C4-2B (cell line): ENCODE results near the gene MAGI3.

Experiments
- H3K27ac ChIP-seq: fragments of 450-650 bp; 2 replicates; pipeline ENCODE4 v1.5.1; 2017
- ZFX ChIP-seq: fragments of 450-650 bp; IDR thresholded peaks from 2 replicates; pipeline ENCODE4 v1.6.1; 2017
- TF ChIP-seq, protein P1 (sequence below): fragments of 450-650 bp; conservative IDR thresholded peaks from 2 replicates; pipeline ENCODE4 v1.5.1; 2017; ENCODE audit warnings: mild to moderate bottlenecking

Gene MAGI3

DNA sequence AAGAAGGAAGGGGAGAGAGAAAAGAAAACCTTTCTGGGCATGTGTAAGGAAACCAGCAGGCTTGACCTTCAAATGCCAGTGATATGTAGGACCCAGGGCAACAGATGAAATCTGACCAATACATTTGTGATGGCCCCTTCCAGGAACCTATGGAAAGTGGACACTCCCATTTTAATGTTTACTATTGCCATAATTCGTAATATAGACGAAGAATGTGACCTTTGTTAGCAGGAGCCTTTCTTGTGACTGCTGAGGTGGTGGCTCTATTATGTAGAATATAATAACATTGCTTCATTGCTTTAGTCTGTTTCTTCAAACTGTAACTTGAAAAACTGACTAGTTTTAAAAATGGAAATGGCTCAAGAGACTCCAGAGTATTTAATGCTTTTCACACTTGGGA is 150.8 kb downstream of the MAGI3 start:
- TF ChIP-seq, protein P1, sequence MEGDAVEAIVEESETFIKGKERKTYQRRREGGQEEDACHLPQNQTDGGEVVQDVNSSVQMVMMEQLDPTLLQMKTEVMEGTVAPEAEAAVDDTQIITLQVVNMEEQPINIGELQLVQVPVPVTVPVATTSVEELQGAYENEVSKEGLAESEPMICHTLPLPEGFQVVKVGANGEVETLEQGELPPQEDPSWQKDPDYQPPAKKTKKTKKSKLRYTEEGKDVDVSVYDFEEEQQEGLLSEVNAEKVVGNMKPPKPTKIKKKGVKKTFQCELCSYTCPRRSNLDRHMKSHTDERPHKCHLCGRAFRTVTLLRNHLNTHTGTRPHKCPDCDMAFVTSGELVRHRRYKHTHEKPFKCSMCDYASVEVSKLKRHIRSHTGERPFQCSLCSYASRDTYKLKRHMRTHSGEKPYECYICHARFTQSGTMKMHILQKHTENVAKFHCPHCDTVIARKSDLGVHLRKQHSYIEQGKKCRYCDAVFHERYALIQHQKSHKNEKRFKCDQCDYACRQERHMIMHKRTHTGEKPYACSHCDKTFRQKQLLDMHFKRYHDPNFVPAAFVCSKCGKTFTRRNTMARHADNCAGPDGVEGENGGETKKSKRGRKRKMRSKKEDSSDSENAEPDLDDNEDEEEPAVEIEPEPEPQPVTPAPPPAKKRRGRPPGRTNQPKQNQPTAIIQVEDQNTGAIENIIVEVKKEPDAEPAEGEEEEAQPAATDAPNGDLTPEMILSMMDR = no peak
- no peak for TF ChIP-seq ZFX

GRCh38 chr1:113542221-113542701 is 151.9 kb downstream of the MAGI3 start:
- TF ChIP-seq, protein P1 = no peak
- TF ChIP-seq ZFX = no peak
- H3K27ac ChIP-seq = no peak overlapping the region

More for the DNA sequence above, 150.8 kb downstream of the MAGI3 start:
- H3K27ac ChIP-seq = no peak overlapping the region

GRCh38 chr1:113543110-113543509 is 152.8 kb downstream of the MAGI3 start:
- TF ChIP-seq, protein P1 = no peak
- no peak for TF ChIP-seq ZFX
- no peak overlapping the region for H3K27ac ChIP-seq

DNA sequence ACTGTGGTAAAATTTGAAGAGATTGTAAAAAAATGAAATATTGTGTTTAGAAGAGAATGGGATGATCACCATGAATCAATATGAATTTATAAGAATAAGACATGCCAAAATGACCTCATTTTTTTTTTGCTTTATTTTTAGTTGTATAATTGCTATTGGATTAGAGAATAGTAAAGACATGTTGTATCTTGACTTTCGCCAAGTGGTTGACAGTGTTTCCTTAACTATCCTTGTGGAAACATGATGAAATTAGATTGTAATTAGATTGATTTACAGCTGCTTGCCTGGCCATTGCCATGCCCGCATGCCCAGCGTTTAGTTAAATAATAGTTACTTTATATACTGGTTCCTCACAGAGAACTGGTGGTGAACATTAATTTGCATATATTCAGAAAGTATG is 154.9 kb downstream of the MAGI3 start:
- H3K27ac ChIP-seq = no peak overlapping the region
- TF ChIP-seq, protein P1 = no peak
- TF ChIP-seq ZFX = no peak

DNA sequence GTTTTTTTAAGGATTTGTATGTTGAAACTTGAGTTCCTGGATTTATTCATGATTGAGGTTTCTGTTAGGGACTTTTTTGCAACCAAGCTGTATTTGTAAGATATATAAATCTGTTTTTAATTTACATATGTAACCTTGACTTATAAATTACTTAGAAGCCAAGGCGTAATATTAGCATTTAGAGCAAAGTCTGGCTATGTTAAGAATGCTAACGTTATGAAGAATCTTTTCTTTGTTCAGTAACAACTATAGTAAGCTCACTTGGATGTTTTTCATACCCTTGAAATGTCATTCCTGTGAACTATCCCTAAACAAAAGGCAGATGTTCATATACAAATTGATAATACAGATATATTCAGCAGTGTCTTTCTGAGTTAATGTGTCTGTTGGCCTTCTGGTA is 155.3 kb downstream of the MAGI3 start:
- H3K27ac ChIP-seq = no peak overlapping the region
- TF ChIP-seq ZFX = no peak
- TF ChIP-seq, protein P1 = no peak

DNA sequence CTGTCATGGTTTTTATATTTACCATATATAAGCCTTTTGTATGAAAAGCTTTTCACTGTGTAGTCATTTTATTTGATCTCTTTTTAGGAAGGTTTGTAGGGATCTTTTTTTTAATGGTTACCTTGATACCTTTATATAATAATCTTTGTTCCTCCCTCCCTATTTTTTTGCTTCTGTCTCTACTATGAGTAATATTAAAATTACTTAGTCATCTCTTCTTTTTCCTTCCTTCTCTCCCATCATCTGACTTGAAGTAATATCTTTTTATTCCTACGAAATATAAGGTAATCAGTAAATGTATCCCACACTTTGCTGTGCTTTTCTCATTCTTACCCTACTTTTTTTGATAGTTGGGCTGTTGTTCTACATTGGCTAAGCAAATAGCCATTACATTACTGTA is 161.4 kb downstream of the MAGI3 start:
- no peak overlapping the region for H3K27ac ChIP-seq
- TF ChIP-seq, protein P1 = no peak
- no peak for TF ChIP-seq ZFX

GRCh38 chr1:113552244-113552643 is 161.9 kb downstream of the MAGI3 start:
- no peak overlapping the region for H3K27ac ChIP-seq
- TF ChIP-seq, protein P1 = no peak
- no peak for TF ChIP-seq ZFX
